IMR-90 (cell line): Measurements from ENCODE around the gene ALDH3A2. TPM values are rescaled to one million over a fixed set of nuclear protein-coding genes. Genes with fewer than 3 reads are reported as not detected.

Source experiments
- ATAC-seq: fragments of 200-7000 bp; cut with Tn5 transposase; 2 replicates; pipeline ENCODE4 v1.9.1; 2020; ENCODE audit warnings: low read depth, mild to moderate bottlenecking, moderate library complexity
- BruUV-seq: library from RNA; stranded (reverse); fragments of 400-500 nt; replicated peaks from 2 replicates; lab custom pipeline; 2021; lab: Mats Ljungman, UMichigan
- CTCF ChIA-PET: fragments of 300-600 bp; formaldehyde crosslinking; extraction: SDS; loops from one replicate; lab custom pipeline; 2021; ENCODE audit warnings: antibody characterized with exemption; lab: Yijun Ruan, JAX
- POLR2A ChIA-PET: fragments of 300-600 bp; sonication (Branson Sonifier 250); formaldehyde crosslinking; loops from one replicate; lab custom pipeline; 2022; ENCODE audit warnings: antibody characterized with exemption; ENCODE audit not compliant: unreplicated experiment; lab: Charles Lee
- DNase-seq: peaks from one replicate; pipeline ENCODE4 v3.0.0; 2013
- H2AFZ ChIP-seq: replicated peaks from 2 replicates; pipeline ENCODE3; 2013; ENCODE audit warnings: low read length, mild to moderate bottlenecking; ENCODE audit not compliant: poor library complexity
- H2AK5ac ChIP-seq: 2 replicates; pipeline ENCODE4 v1.6.1; 2013; ENCODE audit warnings: low read depth, low read length, inconsistent platforms
- H2AK9ac ChIP-seq: replicated peaks from 2 replicates; pipeline ENCODE3; 2013; ENCODE audit warnings: mild to moderate bottlenecking, low read depth, low read length, moderate library complexity; ENCODE audit not compliant: poor library complexity
- H2BK120ac ChIP-seq: 2 replicates; pipeline ENCODE4 v1.6.1; 2013; ENCODE audit warnings: low read depth, low read length, inconsistent platforms
- H2BK15ac ChIP-seq: 3 replicates; pipeline ENCODE4 v1.6.1; 2013; ENCODE audit warnings: low read depth, low read length, inconsistent platforms
- H2BK20ac ChIP-seq: 2 replicates; pipeline ENCODE4 v1.6.1; 2013; ENCODE audit warnings: low read depth, mild to moderate bottlenecking, inconsistent platforms, low read length, moderate library complexity
- H2BK5ac ChIP-seq: 2 replicates; pipeline ENCODE4 v1.6.1; 2013; ENCODE audit warnings: mild to moderate bottlenecking, low read depth, low read length, inconsistent platforms; ENCODE audit not compliant: poor library complexity, severe bottlenecking
- H3K14ac ChIP-seq: replicated peaks from 2 replicates; pipeline ENCODE4 v1.6.1; 2013; ENCODE audit warnings: low read depth, low read length, inconsistent platforms
- H3K18ac ChIP-seq: 2 replicates; pipeline ENCODE4 v1.6.1; 2013; ENCODE audit warnings: low read depth, low read length, control low read depth
- H3K23ac ChIP-seq: 2 replicates; pipeline ENCODE4 v1.6.1; 2013; ENCODE audit warnings: low read depth, low read length, inconsistent platforms
- H3K27ac ChIP-seq: 2 replicates; pipeline ENCODE4 v1.5.1; 2013; ENCODE audit warnings: mild to moderate bottlenecking, control low read depth, low read length; ENCODE audit not compliant: insufficient read depth
- H3K27me3 ChIP-seq: 2 replicates; pipeline ENCODE4 v1.6.1; 2013; ENCODE audit warnings: low read length; ENCODE audit not compliant: control insufficient read depth, insufficient read depth
- H3K36me3 ChIP-seq: 2 replicates; pipeline ENCODE4 v1.6.1; 2013; ENCODE audit warnings: low read length, mixed read lengths; ENCODE audit not compliant: control insufficient read depth, insufficient read depth
- H3K4ac ChIP-seq: 2 replicates; pipeline ENCODE4 v1.6.1; 2013; ENCODE audit warnings: low read depth, low read length, inconsistent platforms
- H3K4me1 ChIP-seq: 2 replicates; pipeline ENCODE4 v1.6.1; 2013; ENCODE audit warnings: low read length, mixed read lengths; ENCODE audit not compliant: control insufficient read depth, insufficient read depth
- H3K4me2 ChIP-seq: 2 replicates; pipeline ENCODE4 v1.6.1; 2013; ENCODE audit warnings: low read depth, mild to moderate bottlenecking, control low read depth, low read length, moderate library complexity
- H3K4me3 ChIP-seq: 2 replicates; pipeline ENCODE4 v1.5.1; 2013; ENCODE audit warnings: low read depth, mild to moderate bottlenecking, control low read depth, low read length, moderate library complexity; ENCODE audit not compliant: insufficient read depth
- H3K56ac ChIP-seq: 2 replicates; pipeline ENCODE4 v1.6.1; 2013; ENCODE audit warnings: low read length, inconsistent platforms; ENCODE audit not compliant: insufficient read depth; ENCODE audit errors: extremely low read depth
- H3K79me1 ChIP-seq, 2 experiments: 2 replicates each; pipeline ENCODE4 v1.6.1; 2013; ENCODE audit warnings: low read length in 2 of 2, inconsistent platforms in 1 of 2, low read depth in 1 of 2
- H3K9ac ChIP-seq: 2 replicates; pipeline ENCODE4 v1.6.1; 2013; ENCODE audit warnings: low read depth, low read length, control low read depth
- H3K9me1 ChIP-seq: 2 replicates; pipeline ENCODE4 v1.6.1; 2013; ENCODE audit warnings: low read length, inconsistent platforms; ENCODE audit not compliant: insufficient read depth
- H3K9me3 ChIP-seq: 2 replicates; pipeline ENCODE4 v1.6.1; 2013; ENCODE audit warnings: low read length; ENCODE audit not compliant: control insufficient read depth, insufficient read depth
- H4K20me1 ChIP-seq: 2 replicates; pipeline ENCODE4 v1.6.1; 2013; ENCODE audit warnings: low read length, inconsistent platforms; ENCODE audit not compliant: insufficient read depth
- H4K5ac ChIP-seq: 2 replicates; pipeline ENCODE4 v1.6.1; 2013; ENCODE audit warnings: mild to moderate bottlenecking, low read depth, low read length, control low read depth
- H4K8ac ChIP-seq, 2 experiments: 2 replicates each; pipeline ENCODE4 v1.6.1; 2013; ENCODE audit warnings: low read depth in 2 of 2, low read length in 2 of 2, control low read depth in 1 of 2, inconsistent platforms in 1 of 2
- H4K91ac ChIP-seq: 2 replicates; pipeline ENCODE4 v1.6.1; 2013; ENCODE audit warnings: low read depth, low read length, inconsistent platforms; ENCODE audit not compliant: insufficient read depth
- CEBPB ChIP-seq: IDR thresholded peaks from 2 replicates; pipeline ENCODE4 v1.6.1; 2012; ENCODE audit warnings: low read depth, low read length, improper control_type of control experiment
- CHD1 ChIP-seq: IDR thresholded peaks from 2 replicates; pipeline ENCODE4 v1.6.1; 2012; ENCODE audit warnings: low read depth, low read length, improper control_type of control experiment
- MAFK ChIP-seq: IDR thresholded peaks from 2 replicates; pipeline ENCODE4 v1.6.1; 2012; ENCODE audit warnings: low read depth, low read length, improper control_type of control experiment
- POLR2A ChIP-seq: IDR thresholded peaks from 2 replicates; pipeline ENCODE4 v1.6.1; 2012; ENCODE audit warnings: mild to moderate bottlenecking, low read depth, low read length
- RFX5 ChIP-seq: IDR thresholded peaks from 2 replicates; pipeline ENCODE4 v1.8.0; 2012; ENCODE audit warnings: low read depth, mild to moderate bottlenecking, low read length, moderate library complexity
- WGBS, 2 experiments: methylation state at CpG; one replicate each; pipeline versions ENCODE4 v1.1.5 to v1.1.7; 2013; ENCODE audit warnings: missing lambda C conversion rate in 2 of 2; ENCODE audit not compliant: insufficient read length in 1 of 2; ENCODE audit errors: extremely low coverage in 2 of 2; 5-methylcytosine and 5-hydroxymethylcytosine counted together
- dilution Hi-C: fragments of 300-500 bp; cut with HindIII; formaldehyde crosslinking; loops from one replicate; pipeline ENCODE4 v1.14.3; 2018; ENCODE audit warnings: low sequenced_read_pairs; ENCODE audit not compliant: unreplicated experiment
- in situ Hi-C: fragments of 300-500 bp; cut with MboI; formaldehyde crosslinking; loops from 3 replicates; pipeline ENCODE4 v1.14.3; 2019; ENCODE audit warnings: low sequenced_read_pairs, inconsistent platforms, mixed read lengths
- intact Hi-C: fragments of 100-400 bp; cut with micrococcal nuclease; formaldehyde crosslinking; loops from 2 replicates; pipeline ENCODE4 v1.10.0; 2022
- polyA plus RNA-seq, 3 experiments: library from polyadenylated mRNA; depleted of rRNA; stranded (reverse); fragments of >200 nt; gene quantifications; 2 replicates each; pipeline ENCODE4 v1.2.3, GENCODE V29; 2012; ENCODE audit warnings: low replicate concordance in 1 of 3
- total RNA-seq: library from RNA; depleted of rRNA; stranded (reverse); fragments of >200 nt; gene quantifications from 2 replicates; pipeline ENCODE4 v1.2.3, GENCODE V29; 2012

The ALDH3A2 gene
- total and polyA plus RNA-seq, 2 of the 4 experiments (the other 2 are of a cell fraction), result 4.0 to 7.9 TPM

GRCh38 chr17:19717411-19717908, 68.9 kb downstream of the ALDH3A2 start:
- H4K5ac ChIP-seq, result no peak overlapping the region
- POLR2A ChIA-PET, result no interaction called here
- no peak overlapping the region for H3K4ac ChIP-seq
- H2AK5ac ChIP-seq, result no peak overlapping the region
- H3K56ac ChIP-seq, result no peak overlapping the region
- H3K14ac ChIP-seq, result no peak overlapping the region
- H3K23ac ChIP-seq, result no peak overlapping the region
- dilution Hi-C loops (no loop called here), in situ Hi-C loops (no loop called here), intact Hi-C loops (no loop called here)
- H4K91ac ChIP-seq, result no peak overlapping the region
- no peak overlapping the region for H2AFZ ChIP-seq
- 100% methylated on average over 1 of the region's 10 CpGs; no CpG with 5 or more reads in 1 of the 2 experiments for WGBS, 2 experiments
- CTCF ChIA-PET, result no interaction called here
- H3K79me1 ChIP-seq, result no peaks in the 10 kb centered on the region
- H3K4me1 ChIP-seq, result no peaks in the 10 kb centered on the region
- H3K9me3 ChIP-seq, result no peaks in the 10 kb centered on the region
- no peak overlapping the region for H2BK120ac ChIP-seq
- DNase-seq (no peak), ATAC-seq (no peak)
- no peaks in the 10 kb centered on the region for H3K36me3 ChIP-seq
- H2BK15ac ChIP-seq, result no peak overlapping the region
- no peak overlapping the region for H2AK9ac ChIP-seq
- no peak overlapping the region for H4K8ac ChIP-seq
- H2BK20ac ChIP-seq, result no peak overlapping the region
- H3K9me1 ChIP-seq, result no peaks in the 10 kb centered on the region
- H3K9ac ChIP-seq, result no peak overlapping the region
- no TSS peak for BruUV-seq
- no peak overlapping the region for H3K4me2 ChIP-seq
- H4K20me1 ChIP-seq, result no peaks in the 10 kb centered on the region
- TF ChIP-seq POLR2A, result no peak
- no peak for TF ChIP-seq RFX5
- no peak for TF ChIP-seq MAFK
- TF ChIP-seq CHD1, result no peak
- no peak for TF ChIP-seq CEBPB
- H3K18ac ChIP-seq, result no peak overlapping the region
- no peak overlapping the region for H3K4me3 ChIP-seq
- H3K27ac ChIP-seq, result no peak overlapping the region
- H2BK5ac ChIP-seq, result no peak overlapping the region
- H3K27me3 ChIP-seq, result peaks cover 22% of the 10 kb centered on the region; the same call in 1 of the 2 replicates
